Prostate gland (tissue), 2 donors: Measurements from ENCODE around the gene DDN. TPM values are rescaled to one million over a fixed set of nuclear protein-coding genes. Genes with fewer than 3 reads are reported as not detected.
A peak's percentile ranks its signal among the peaks of the same experiment; 100 is the strongest.

Source experiments
- DNase-seq: peaks from one replicate; pipeline ENCODE4 v3.0.0-alpha.2; 2019; ENCODE audit warnings: low spot score
- H3K27ac ChIP-seq, 2 donors: fragments of 200-600 bp; sonication (generic); 2 replicates each; pipeline ENCODE4 v1.5.1; 2017 to 2019
- H3K27me3 ChIP-seq: fragments of 200-600 bp; sonication (generic); replicated peaks from 2 replicates; pipeline ENCODE4 v1.5.1; 2019; ENCODE audit not compliant: insufficient read depth
- H3K36me3 ChIP-seq, 2 donors: fragments of 200-600 bp; sonication (generic); 1 replicate in 1 of 2; 2 replicates in 1 of 2; pipeline versions ENCODE4 v1.5.1 to v1.8.1; 2017 to 2019
- H3K4me1 ChIP-seq: fragments of 200-600 bp; sonication (generic); replicated peaks from 2 replicates; pipeline ENCODE4 v1.5.1; 2019
- H3K4me3 ChIP-seq, 2 donors: fragments of 200-600 bp; sonication (generic); 2 replicates each; pipeline ENCODE4 v1.5.1; 2017 to 2019
- H3K9me3 ChIP-seq: fragments of 200-600 bp; sonication (generic); 2 replicates; pipeline ENCODE4 v1.5.1; 2017
- POLR2A ChIP-seq: fragments of 450-650 bp; IDR thresholded peaks from one replicate; pipeline ENCODE4 v1.6.1; 2016; ENCODE audit warnings: antibody characterized with exemption, mild to moderate bottlenecking
- POLR2AphosphoS5 ChIP-seq: sonication (generic); formaldehyde crosslinking; IDR thresholded peaks from one replicate; pipeline ENCODE4 v1.6.1; 2017; ENCODE audit warnings: antibody characterized with exemption
- WGBS: methylation state at CpG from one replicate; pipeline ENCODE4 v1.1.5; 2018; 5-methylcytosine and 5-hydroxymethylcytosine counted together
- intact Hi-C: fragments of 100-400 bp; cut with DNase I; formaldehyde crosslinking; loops from one replicate; pipeline ENCODE4 v1.14.2; 2022
- total RNA-seq, 2 donors: library from RNA; depleted of rRNA; stranded (reverse); fragments of >200 nt; gene quantifications; one replicate each; pipeline ENCODE4 v1.1.0, GENCODE V29; 2016
- TF ChIP-seq, protein P1 (sequence below), 4 experiments: fragments of 200-600 bp in 2 of 4; fragments of 450-650 bp in 2 of 4; sonication (generic) in 2 of 4; IDR thresholded peaks; 1 replicate in 3 of 4; 2 replicates in 1 of 4; pipeline ENCODE4 v1.5.1; 2016 to 2019; ENCODE audit warnings: antibody characterized with exemption in 4 of 4, mild to moderate bottlenecking in 2 of 4, moderate library complexity in 2 of 4

DDN gene
- total RNA-seq, 2 donors from 2014 or later, result 1.0 TPM; not detected in 1

GRCh38 chr12:48993787-48994186 lies 5.4 kb downstream of the DDN start:
- TF ChIP-seq, protein P1, sequence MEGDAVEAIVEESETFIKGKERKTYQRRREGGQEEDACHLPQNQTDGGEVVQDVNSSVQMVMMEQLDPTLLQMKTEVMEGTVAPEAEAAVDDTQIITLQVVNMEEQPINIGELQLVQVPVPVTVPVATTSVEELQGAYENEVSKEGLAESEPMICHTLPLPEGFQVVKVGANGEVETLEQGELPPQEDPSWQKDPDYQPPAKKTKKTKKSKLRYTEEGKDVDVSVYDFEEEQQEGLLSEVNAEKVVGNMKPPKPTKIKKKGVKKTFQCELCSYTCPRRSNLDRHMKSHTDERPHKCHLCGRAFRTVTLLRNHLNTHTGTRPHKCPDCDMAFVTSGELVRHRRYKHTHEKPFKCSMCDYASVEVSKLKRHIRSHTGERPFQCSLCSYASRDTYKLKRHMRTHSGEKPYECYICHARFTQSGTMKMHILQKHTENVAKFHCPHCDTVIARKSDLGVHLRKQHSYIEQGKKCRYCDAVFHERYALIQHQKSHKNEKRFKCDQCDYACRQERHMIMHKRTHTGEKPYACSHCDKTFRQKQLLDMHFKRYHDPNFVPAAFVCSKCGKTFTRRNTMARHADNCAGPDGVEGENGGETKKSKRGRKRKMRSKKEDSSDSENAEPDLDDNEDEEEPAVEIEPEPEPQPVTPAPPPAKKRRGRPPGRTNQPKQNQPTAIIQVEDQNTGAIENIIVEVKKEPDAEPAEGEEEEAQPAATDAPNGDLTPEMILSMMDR (IDR thresholded peaks at IDR 0.05), result no peak
- TF ChIP-seq POLR2AphosphoS5 (no peak), POLR2A (no peak)
- Histone ChIP-seq H3K9me3 (no peaks in the 10 kb centered on the region), H3K4me1 (peaks cover 8% of the 10 kb centered on the region), H3K4me3 (no peak overlapping the region), H3K27ac (no peak overlapping the region), H3K27me3 (no peaks in the 10 kb centered on the region), H3K36me3 (no peaks in the 10 kb centered on the region)
- DNase-seq, result no peak
- intact Hi-C loops, result no loop called here
- WGBS, result 80% methylated on average over 3 of the region's 3 CpGs

- Histone ChIP-seq H3K27me3 (no peaks in the 10 kb centered on the region), H3K9me3 (no peaks in the 10 kb centered on the region), H3K36me3 (no peaks in the 10 kb centered on the region), H3K4me3 (no peak overlapping the region), H3K27ac (no peak overlapping the region), H3K4me1 (no peaks in the 10 kb centered on the region)
- TF ChIP-seq POLR2AphosphoS5, result no peak
- no peak for TF ChIP-seq POLR2A
- TF ChIP-seq, protein P1 (IDR thresholded peaks at IDR 0.05), result no peak
- 76% methylated on average over 8 of the region's 8 CpGs for WGBS
- intact Hi-C loops, result no loop called here
- DNase-seq, result no peak
Observed at GRCh38 chr12:48991247-48992050, 7.7 kb downstream of the DDN start.

DNA sequence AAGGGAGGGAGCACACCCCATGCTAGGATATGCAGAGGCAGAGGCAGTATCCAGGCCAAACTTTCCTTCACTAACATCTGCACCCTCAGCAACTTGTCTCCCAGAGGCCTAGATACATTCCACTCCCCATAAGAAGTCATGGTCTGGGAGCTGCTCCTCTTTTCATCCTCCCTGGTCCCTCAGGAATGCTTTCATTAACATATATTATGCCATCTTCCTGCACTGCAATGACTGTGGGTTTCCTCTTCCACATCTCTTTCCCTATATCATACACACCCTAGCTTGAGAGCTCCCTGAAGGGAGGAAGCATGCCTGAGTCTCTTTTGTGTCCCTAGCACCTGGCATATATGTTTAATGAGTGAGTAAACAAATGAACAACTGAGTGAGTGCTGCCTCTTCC lies 8.6 kb downstream of the DDN start:
- TF ChIP-seq, protein P1 (IDR thresholded peaks at IDR 0.05), result no peak
- TF ChIP-seq POLR2A (no peak), POLR2AphosphoS5 (no peak)
- Histone ChIP-seq H3K4me1 (no peaks in the 10 kb centered on the region), H3K36me3 (no peaks in the 10 kb centered on the region), H3K27ac (no peak overlapping the region), H3K27me3 (no peaks in the 10 kb centered on the region), H3K4me3 (no peak overlapping the region), H3K9me3 (no peaks in the 10 kb centered on the region)
- intact Hi-C loops, result no loop called here
- DNase-seq, result no peak

DNA sequence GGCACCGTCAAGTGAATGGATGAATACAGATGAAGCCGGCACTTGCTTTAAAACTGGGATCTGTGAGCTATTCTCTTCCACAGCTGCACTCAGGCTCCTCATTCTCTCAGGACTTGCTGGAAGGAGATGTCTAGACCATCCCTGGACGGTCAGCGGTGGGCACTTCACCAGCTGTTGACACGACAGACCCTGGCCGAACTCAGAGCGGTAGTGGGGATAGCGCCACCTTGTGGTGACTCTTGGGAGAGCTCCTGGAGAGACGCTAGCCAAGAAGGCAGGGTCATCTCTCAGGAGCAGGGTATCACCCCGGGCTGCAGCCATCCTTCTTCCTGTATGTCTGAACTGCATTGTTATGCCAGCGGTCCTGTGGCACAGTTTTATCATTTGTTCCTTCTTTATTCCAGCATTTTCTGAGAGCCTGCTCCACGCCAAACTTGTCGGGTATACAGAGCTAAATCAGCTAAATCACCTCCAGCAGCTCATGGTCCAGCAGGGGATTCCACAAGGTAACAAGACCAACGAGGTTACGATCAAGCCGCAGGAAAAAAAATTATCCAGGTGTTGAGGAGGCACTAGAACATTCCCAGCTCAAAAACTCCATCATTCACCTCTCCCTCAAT lies 11.0 kb downstream of the DDN start:
- Histone ChIP-seq H3K4me1 (no peaks in the 10 kb centered on the region), H3K27me3 (no peaks in the 10 kb centered on the region), H3K4me3 (no peak overlapping the region), H3K27ac (no peak overlapping the region), H3K36me3 (no peaks in the 10 kb centered on the region), H3K9me3 (no peaks in the 10 kb centered on the region)
- 31% methylated on average over 16 of the region's 16 CpGs for WGBS
- intact Hi-C loops, result no loop called here
- TF ChIP-seq, protein P1 (IDR thresholded peaks at IDR 0.05), result peak; percentile 16 to 81 (median 58)
- no peak for TF ChIP-seq POLR2AphosphoS5
- no peak for TF ChIP-seq POLR2A
- no peak for DNase-seq
